OCI-LY7 (cell line): ENCODE data around the gene PCED1B. TPM values are rescaled to one million over a fixed set of nuclear protein-coding genes. Genes with fewer than 3 reads are reported as not detected.
A peak's percentile ranks its signal among the peaks of the same experiment; 100 is the strongest.

Source experiments
- BruUV-seq: library from RNA; stranded (reverse); fragments of 400-500 nt; replicated peaks from 2 replicates; lab custom pipeline; 2021; lab: Mats Ljungman, UMichigan
- CTCF ChIA-PET: fragments of 300-600 bp; sonication (Branson Sonifier 250); formaldehyde crosslinking; loops from one replicate; lab custom pipeline; 2022; ENCODE audit warnings: antibody characterized with exemption; ENCODE audit not compliant: unreplicated experiment; lab: Charles Lee
- POLR2A ChIA-PET: fragments of 300-600 bp; sonication (Branson Sonifier 250); formaldehyde crosslinking; loops from one replicate; lab custom pipeline; 2022; ENCODE audit warnings: antibody characterized with exemption; lab: Charles Lee
- DNase-seq: peaks from one replicate; pipeline ENCODE4 v3.0.0-alpha.2; 2015; ENCODE audit warnings: low spot score
- H2AFZ ChIP-seq: fragments of 200-600 bp; sonication (generic), shearing (Covaris generic); 2 replicates; pipeline ENCODE4 v1.6.1; 2014; ENCODE audit warnings: mild to moderate bottlenecking, antibody characterized with exemption, low read length, moderate library complexity
- H3K27ac ChIP-seq: fragments of 200-600 bp; sonication (generic); 2 replicates; pipeline ENCODE4 v1.5.1; 2014; ENCODE audit warnings: mixed run types, low read depth, mild to moderate bottlenecking, moderate library complexity, low read length, inconsistent platforms; ENCODE audit not compliant: poor library complexity, severe bottlenecking
- H3K36me3 ChIP-seq: fragments of 200-600 bp; sonication (generic); 2 replicates; pipeline ENCODE4 v1.6.1; 2014; ENCODE audit warnings: mild to moderate bottlenecking, antibody characterized with exemption, low read length, moderate library complexity, mixed read lengths; ENCODE audit not compliant: insufficient read depth
- H3K4me1 ChIP-seq: fragments of 200-600 bp; sonication (generic); 2 replicates; pipeline ENCODE4 v1.5.1; 2014; ENCODE audit warnings: mild to moderate bottlenecking, low read length; ENCODE audit not compliant: insufficient read depth, poor library complexity, severe bottlenecking
- H3K4me2 ChIP-seq: fragments of 200-600 bp; sonication (generic); 2 replicates; pipeline ENCODE4 v1.6.1; 2014; ENCODE audit warnings: mild to moderate bottlenecking, low read length
- H3K4me3 ChIP-seq: fragments of 200-600 bp; sonication (generic); 2 replicates; pipeline ENCODE4 v1.5.1; 2014; ENCODE audit warnings: mild to moderate bottlenecking, low read depth, low read length; ENCODE audit not compliant: poor library complexity, severe bottlenecking
- H3K79me2 ChIP-seq: fragments of 200-600 bp; sonication (generic); 2 replicates; pipeline ENCODE4 v1.6.1; 2016; ENCODE audit warnings: low read depth, mild to moderate bottlenecking, low read length, moderate library complexity, mixed read lengths; ENCODE audit not compliant: insufficient read depth
- H3K9me2 ChIP-seq: fragments of 200-600 bp; sonication (generic); 2 replicates; pipeline ENCODE4 v1.6.1; 2016; ENCODE audit warnings: mild to moderate bottlenecking, low read length, mixed read lengths; ENCODE audit not compliant: insufficient read depth
- H3K9me3 ChIP-seq: fragments of 200-600 bp; sonication (generic); 2 replicates; pipeline ENCODE4 v1.6.1; 2014; ENCODE audit warnings: mild to moderate bottlenecking, mixed run types, low read length, mixed read lengths
- H4K20me1 ChIP-seq: fragments of 200-600 bp; sonication (generic); 2 replicates; pipeline ENCODE4 v1.6.1; 2014; ENCODE audit warnings: mild to moderate bottlenecking, antibody characterized with exemption, low read length, moderate library complexity, mixed read lengths; ENCODE audit not compliant: insufficient read depth
- CTCF ChIP-seq: fragments of 200-600 bp; sonication (generic); conservative IDR thresholded peaks from 2 replicates; pipeline ENCODE4 v1.5.1; 2014; ENCODE audit warnings: mild to moderate bottlenecking, antibody characterized with exemption, low read length, moderate library complexity, mixed read lengths
- EZH2phosphoT487 ChIP-seq: fragments of 200-600 bp; sonication (generic); IDR thresholded peaks from 2 replicates; pipeline ENCODE4 v1.6.1; 2018; ENCODE audit warnings: low read depth, borderline replicate concordance, mild to moderate bottlenecking, mixed run types, antibody characterized with exemption, low read length, moderate library complexity, mixed read lengths
- intact Hi-C: fragments of 100-400 bp; cut with micrococcal nuclease; formaldehyde crosslinking; loops from one replicate; pipeline ENCODE4 v1.10.0; 2022; ENCODE audit not compliant: unreplicated experiment
- total RNA-seq, 2 experiments: library from RNA; depleted of rRNA in 1 of 2; stranded (reverse); fragments of >200 nt in 1 of 2; shearing (Covaris generic) in 1 of 2; gene quantifications; 2 replicates each; pipeline ENCODE4 v1.2.3, GENCODE V29; 2014 to 2022

Gene PCED1B
- total RNA-seq, 2 experiments from 2014 or later = 8.4 to 24.3 TPM

- DNase-seq = peak; percentile 60
- ChIA-PET CTCF (interaction anchor here (0.6 kb wide), 1 partner anchor 589 kb away, joined by 3 read pairs; no protein-coding TSS in a partner anchor), POLR2A (interaction anchor here (0.9 to 1.0 kb wide), 2 partner anchors 244 to 275 kb away, joined by 3 read pairs; no protein-coding TSS in a partner anchor)
- no peak overlapping the region for H2AFZ ChIP-seq
- intact Hi-C loops = loop anchor here (1.0 to 5.0 kb wide), 4 partner anchors 45 to 655 kb away; partner anchors contain the start of genes AMIGO2 and PCED1B
- H3K4me3 ChIP-seq = no peak overlapping the region
- no peaks in the 10 kb centered on the region for H3K9me2 ChIP-seq
- no peaks in the 10 kb centered on the region for H4K20me1 ChIP-seq
- TF ChIP-seq CTCF (peak; percentile 84), EZH2phosphoT487 (no peak)
- BruUV-seq = no TSS peak
- no peaks in the 10 kb centered on the region for H3K9me3 ChIP-seq
- no peaks in the 10 kb centered on the region for H3K79me2 ChIP-seq
- no peak overlapping the region for H3K27ac ChIP-seq
- H3K36me3 ChIP-seq = no peaks in the 10 kb centered on the region
- no peaks in the 10 kb centered on the region for H3K4me1 ChIP-seq
- H3K4me2 ChIP-seq = no peak overlapping the region
These were observed 46.8 kb upstream of the PCED1B start for GRCh38 chr12:47032644-47033043.

- H3K4me3 ChIP-seq = no peak overlapping the region
- H3K79me2 ChIP-seq = no peaks in the 10 kb centered on the region
- H3K4me1 ChIP-seq = no peaks in the 10 kb centered on the region
- intact Hi-C loops = loop anchor here (2.0 to 5.0 kb wide), 3 partner anchors 44 to 654 kb away; partner anchors contain the start of genes AMIGO2 and PCED1B
- CTCF ChIA-PET = no interaction called here
- no peaks in the 10 kb centered on the region for H3K9me2 ChIP-seq
- no peak overlapping the region for H2AFZ ChIP-seq
- no TSS peak for BruUV-seq
- no peak overlapping the region for H3K4me2 ChIP-seq
- H3K27ac ChIP-seq = no peak overlapping the region
- POLR2A ChIA-PET = interaction anchor here (0.9 to 1.0 kb wide), 2 partner anchors 243 to 275 kb away, joined by 3 read pairs; no protein-coding TSS in a partner anchor
- no peaks in the 10 kb centered on the region for H3K36me3 ChIP-seq
- H4K20me1 ChIP-seq = no peaks in the 10 kb centered on the region
- no peak for DNase-seq
- no peak for TF ChIP-seq CTCF
- H3K9me3 ChIP-seq = no peaks in the 10 kb centered on the region
These were observed 46.3 kb upstream of the PCED1B start for GRCh38 chr12:47033081-47033480.

DNA sequence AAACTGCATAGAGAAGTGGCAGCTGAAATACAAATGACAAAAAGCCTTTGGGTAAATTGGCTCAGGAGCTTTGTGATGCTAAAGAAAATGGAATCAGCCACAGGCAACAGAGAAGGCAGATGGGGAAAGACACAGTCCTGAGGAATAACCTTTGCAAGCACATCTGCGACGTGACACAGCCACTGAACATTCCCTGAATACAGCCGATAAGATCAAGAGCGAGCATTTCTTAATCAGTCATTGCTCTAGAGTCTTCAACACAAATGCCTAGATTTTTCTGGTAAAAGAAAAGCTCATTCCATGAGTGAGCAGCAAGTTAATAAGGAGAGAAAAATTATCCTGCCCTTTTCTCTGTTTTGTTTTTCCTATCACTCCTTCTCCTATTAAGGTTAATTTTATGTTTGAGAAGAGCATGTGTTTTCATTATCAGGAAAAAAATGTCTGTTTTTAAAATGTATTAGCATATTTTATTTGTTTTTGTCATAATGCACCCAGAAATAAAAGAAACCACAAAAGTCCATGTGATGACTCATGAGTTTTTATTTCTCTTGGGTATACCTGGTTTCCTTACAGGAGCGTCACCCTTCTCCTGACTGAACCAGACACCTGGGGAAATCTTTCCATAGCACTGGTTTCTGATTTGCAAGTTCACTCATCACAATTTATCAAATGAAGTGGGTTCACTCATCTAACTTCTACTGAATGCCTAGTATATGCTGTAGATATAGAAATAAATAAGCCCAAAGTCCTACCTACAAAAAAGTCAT, 45.4 kb upstream of the PCED1B start:
- BruUV-seq = no TSS peak

More for the DNA sequence above, 45.4 kb upstream of the PCED1B start:
- H3K4me1 ChIP-seq = no peaks in the 10 kb centered on the region
- no peaks in the 10 kb centered on the region for H3K9me3 ChIP-seq
- intact Hi-C loops = loop anchor here (2.0 to 5.0 kb wide), 3 partner anchors 43 to 653 kb away; partner anchors contain the start of genes AMIGO2 and PCED1B
- H4K20me1 ChIP-seq = no peaks in the 10 kb centered on the region
- no peaks in the 10 kb centered on the region for H3K79me2 ChIP-seq
- H3K9me2 ChIP-seq = no peaks in the 10 kb centered on the region
- no peak overlapping the region for H3K27ac ChIP-seq
- H3K36me3 ChIP-seq = no peaks in the 10 kb centered on the region
- no peak for DNase-seq
- ChIA-PET CTCF (no interaction called here), POLR2A (interaction anchor here (0.9 kb wide), 1 partner anchor 384 kb away, joined by 3 read pairs; no protein-coding TSS in a partner anchor)
- TF ChIP-seq CTCF = no peak
- no peak overlapping the region for H3K4me2 ChIP-seq
- no peak overlapping the region for H3K4me3 ChIP-seq
- H2AFZ ChIP-seq = no peak overlapping the region
